Keratinocyte (primary cell): ENCODE data around the gene ELF1. TPM values are rescaled to one million over a fixed set of nuclear protein-coding genes. Genes with fewer than 3 reads are reported as not detected.

Experiments
- DNase-seq: peaks from one replicate; pipeline ENCODE4 v3.0.0-alpha.2; 2011; ENCODE audit warnings: low read depth, missing footprints, low spot score
- FAIRE-seq: peaks from 2 replicates; lab custom pipeline; 2011; peaks lifted over from hg19 to GRCh38; lab: Jason Lieb, UNC
- H2AFZ ChIP-seq: 2 replicates; pipeline ENCODE4 v1.6.0; 2012; ENCODE audit warnings: low read length, control low read depth, inconsistent platforms; ENCODE audit not compliant: control insufficient read depth
- H3K27ac ChIP-seq: 2 replicates; pipeline ENCODE4 v1.5.1; 2011; ENCODE audit warnings: low read length; ENCODE audit not compliant: control insufficient read depth, insufficient read depth
- H3K27me3 ChIP-seq: 3 replicates; pipeline ENCODE4 v1.6.0; 2011; ENCODE audit warnings: low read length; ENCODE audit not compliant: control insufficient read depth, insufficient read depth; ENCODE audit errors: extremely low read depth
- H3K36me3 ChIP-seq, 2 experiments: 2 replicates in 1 of 2; 3 replicates in 1 of 2; pipeline ENCODE4 v1.5.1; 2011; ENCODE audit warnings: low read length in 2 of 2, mild to moderate bottlenecking in 1 of 2; ENCODE audit not compliant: control insufficient read depth in 2 of 2, insufficient read depth in 2 of 2; ENCODE audit errors: extremely low read depth in 1 of 2
- H3K4me1 ChIP-seq: 3 replicates; pipeline ENCODE4 v1.5.1; 2011; ENCODE audit warnings: low read length; ENCODE audit not compliant: control insufficient read depth, insufficient read depth; ENCODE audit errors: extremely low read depth
- H3K4me2 ChIP-seq: 3 replicates; pipeline ENCODE4 v1.6.0; 2011; ENCODE audit warnings: low read depth, low read length; ENCODE audit not compliant: control insufficient read depth, insufficient read depth; ENCODE audit errors: extremely low read depth
- H3K4me3 ChIP-seq, 3 experiments: fragments of 200-600 bp in 1 of 3; sonication (generic) in 1 of 3; 2 replicates in 2 of 3; 3 replicates in 1 of 3; pipeline ENCODE4 v1.5.1; 2011 to 2016; ENCODE audit warnings: low read length in 3 of 3, mild to moderate bottlenecking in 3 of 3, control low read depth in 2 of 3, inconsistent platforms in 1 of 3, low read depth in 1 of 3, mixed read lengths in 1 of 3, mixed run types in 1 of 3, moderate library complexity in 1 of 3; ENCODE audit not compliant: control insufficient read depth in 2 of 3, insufficient read depth in 2 of 3; ENCODE audit errors: extremely low read depth in 1 of 3
- H3K79me2 ChIP-seq: 2 replicates; pipeline ENCODE4 v1.6.0; 2012; ENCODE audit warnings: low read length; ENCODE audit not compliant: control insufficient read depth, insufficient read depth
- H3K9ac ChIP-seq: 3 replicates; pipeline ENCODE4 v1.6.0; 2011; ENCODE audit warnings: low read length; ENCODE audit not compliant: control insufficient read depth, insufficient read depth; ENCODE audit errors: extremely low read depth
- H3K9me1 ChIP-seq: 3 replicates; pipeline ENCODE4 v1.6.0; 2011; ENCODE audit warnings: low read length; ENCODE audit not compliant: control insufficient read depth, insufficient read depth; ENCODE audit errors: extremely low read depth
- H3K9me3 ChIP-seq: 2 replicates; pipeline ENCODE4 v1.5.1; 2012; ENCODE audit warnings: low read depth, low read length; ENCODE audit not compliant: control insufficient read depth
- H4K20me1 ChIP-seq: 3 replicates; pipeline ENCODE4 v1.6.0; 2011; ENCODE audit warnings: low read length; ENCODE audit not compliant: control insufficient read depth, insufficient read depth; ENCODE audit errors: extremely low read depth
- CTCF ChIP-seq, 3 experiments: IDR thresholded peaks in 1 of 3; conservative IDR thresholded peaks in 1 of 3; optimal IDR thresholded peaks in 1 of 3; 2 replicates in 2 of 3; 3 replicates in 1 of 3; pipeline versions ENCODE3 to v1.5.1; 2011; ENCODE audit warnings: low read length in 3 of 3, mild to moderate bottlenecking in 3 of 3, moderate library complexity in 2 of 3, control low read depth in 1 of 3, inconsistent platforms in 1 of 3; ENCODE audit not compliant: insufficient read depth in 2 of 3; ENCODE audit errors: extremely low read depth in 1 of 3
- EZH2 ChIP-seq: IDR thresholded peaks from one replicate; pipeline ENCODE4 v1.6.1; 2012; ENCODE audit warnings: inconsistent platforms, mild to moderate bottlenecking, low read length, moderate library complexity
- dilution Hi-C: fragments of 300-500 bp; cut with MboI; formaldehyde crosslinking; loops from one replicate; pipeline ENCODE4 v1.7.0; 2020; ENCODE audit warnings: low sequenced_read_pairs; ENCODE audit not compliant: extremely low pct_ligation_motif_present
- polyA plus RNA-seq, 5 experiments: library from polyadenylated mRNA; depleted of rRNA in 3 of 5; stranded (reverse) in 3 of 5; stranded (forward) in 1 of 5; unstranded in 1 of 5; fragments of >200 nt; gene quantifications; 1 replicate in 1 of 5; 2 replicates in 3 of 5; 3 replicates in 1 of 5; pipeline versions ENCODE4 v1.2.1 to v1.2.3, GENCODE V29; 2011 to 2012; ENCODE audit warnings: missing spikeins in 2 of 5, low read depth in 1 of 5, low replicate concordance in 1 of 5

Gene ELF1
- polyA plus RNA-seq, 1 donor (not counting 4 experiments of a cell fraction or from before 2014, with no cell fraction given), result 57.6 TPM

DNA sequence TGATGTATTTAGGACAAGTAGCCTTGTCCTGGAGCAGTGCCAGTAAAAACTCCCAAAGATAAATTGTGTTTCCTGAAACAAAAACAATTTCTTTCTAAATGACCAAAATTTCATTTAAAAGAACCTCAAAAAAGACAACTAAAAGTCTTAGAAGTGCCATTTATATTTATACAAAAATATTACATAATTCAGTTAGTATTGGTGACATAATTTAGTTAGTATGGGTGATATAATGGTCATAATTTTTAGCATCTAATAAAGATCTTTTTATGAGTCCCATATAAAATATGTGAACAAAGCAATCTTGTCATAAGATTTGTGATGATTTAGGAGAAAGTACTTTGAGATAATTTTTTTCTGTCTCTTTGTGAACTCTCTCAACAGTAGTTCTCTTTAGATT lies 76.0 kb downstream of the ELF1 start:
- no peaks in the 10 kb centered on the region for H4K20me1 ChIP-seq
- H2AFZ ChIP-seq, result no peak overlapping the region
- no peak overlapping the region for H3K4me2 ChIP-seq
- H3K4me1 ChIP-seq, result no peaks in the 10 kb centered on the region
- H3K9ac ChIP-seq, result no peak overlapping the region
- H3K27me3 ChIP-seq, result no peaks in the 10 kb centered on the region
- no peaks in the 10 kb centered on the region for H3K9me3 ChIP-seq
- H3K27ac ChIP-seq, result no peak overlapping the region
- no peaks in the 10 kb centered on the region for H3K9me1 ChIP-seq
- DNase-seq (no peak), FAIRE-seq (no peak)
- H3K36me3 ChIP-seq, result peaks cover 9% of the 10 kb centered on the region in 2 experiments
- TF ChIP-seq EZH2 (no peak), CTCF (optimal IDR thresholded peaks at IDR 0.05 in 1 of 3, IDR thresholded peaks at IDR 0.05 in 1 of 3, conservative IDR thresholded peaks at IDR 0.05 in 1 of 3; ENCODE audit: extremely low read depth in 1 of 3, insufficient read depth in 2 of 3, low read length in 3 of 3) (no peak)
- dilution Hi-C loops, result no loop called here
- H3K4me3 ChIP-seq, result no peak overlapping the region
- H3K79me2 ChIP-seq, result peaks cover 5% of the 10 kb centered on the region

DNA sequence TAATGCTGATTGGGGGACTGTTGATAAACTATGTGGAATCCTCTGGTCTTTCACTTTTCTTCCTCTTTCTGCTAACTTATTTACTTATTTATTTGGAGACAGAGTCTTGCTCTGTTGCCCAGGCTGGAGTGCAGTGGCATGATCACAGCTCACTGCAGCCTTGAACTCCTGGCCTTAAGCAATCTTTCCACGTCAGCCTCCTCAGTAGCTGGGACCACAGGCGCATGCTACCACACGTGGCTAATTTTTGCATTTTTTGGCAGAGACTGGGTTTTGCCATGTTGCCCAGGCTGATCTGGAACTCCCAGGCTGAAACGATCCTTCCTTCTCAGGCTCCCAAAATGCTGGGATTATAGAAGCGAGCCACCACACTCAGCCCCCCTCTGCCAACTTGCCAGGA lies 77.5 kb downstream of the ELF1 start:
- dilution Hi-C loops, result no loop called here
- H3K4me1 ChIP-seq, result no peaks in the 10 kb centered on the region
- no peaks in the 10 kb centered on the region for H3K27me3 ChIP-seq
- no peak overlapping the region for H3K4me3 ChIP-seq
- DNase-seq, result no peak
- H4K20me1 ChIP-seq, result no peaks in the 10 kb centered on the region
- no peak for FAIRE-seq
- no peaks in the 10 kb centered on the region for H3K9me1 ChIP-seq
- H2AFZ ChIP-seq, result no peak overlapping the region
- no peaks in the 10 kb centered on the region for H3K9me3 ChIP-seq
- no peak overlapping the region for H3K9ac ChIP-seq
- TF ChIP-seq EZH2, result no peak
- no peak for TF ChIP-seq CTCF (optimal IDR thresholded peaks at IDR 0.05 in 1 of 3, IDR thresholded peaks at IDR 0.05 in 1 of 3, conservative IDR thresholded peaks at IDR 0.05 in 1 of 3; ENCODE audit: extremely low read depth in 1 of 3, insufficient read depth in 2 of 3, low read length in 3 of 3)
- peaks cover 8 to 9% of the 10 kb centered on the region in 2 experiments for H3K36me3 ChIP-seq
- no peak overlapping the region for H3K4me2 ChIP-seq
- H3K79me2 ChIP-seq, result peaks cover 5% of the 10 kb centered on the region
- H3K27ac ChIP-seq, result no peak overlapping the region
